NCI-H146 treated with DMSO at 0.1 percent for 48 hours (cell line): Measurements from ENCODE around the gene SCN8A.
"Not testable (repeated sequence)": the region's sequence is repeated elsewhere in the genome, so short reads cannot be mapped to it uniquely, and the experiment has no call there.

ENCODE experiments used
- DNase-seq: peaks from one replicate; lab custom pipeline; 2025; ENCODE audit not compliant: unreplicated experiment; lab: John Stamatoyannopoulos, UW

Gene SCN8A

DNA sequence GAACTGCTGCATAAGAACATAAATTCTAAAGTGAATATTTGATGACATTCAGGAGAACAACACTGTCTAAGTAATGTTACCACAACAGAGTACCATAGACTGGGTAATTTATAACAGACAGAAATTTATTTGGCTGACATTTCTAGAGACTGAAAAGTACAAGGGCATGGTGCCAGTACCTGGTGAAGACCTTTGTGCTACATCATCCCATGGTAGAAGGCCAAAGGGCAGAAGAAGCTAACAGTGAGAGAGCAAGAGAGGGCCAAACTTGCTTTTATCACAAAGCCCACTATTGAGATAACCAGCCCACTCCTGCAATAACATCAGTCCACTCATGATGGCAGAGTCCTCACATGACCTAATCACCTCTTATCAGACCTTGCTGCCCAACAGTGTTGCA lies 168.7 kb downstream of the SCN8A start:
- no peak for DNase-seq

DNA sequence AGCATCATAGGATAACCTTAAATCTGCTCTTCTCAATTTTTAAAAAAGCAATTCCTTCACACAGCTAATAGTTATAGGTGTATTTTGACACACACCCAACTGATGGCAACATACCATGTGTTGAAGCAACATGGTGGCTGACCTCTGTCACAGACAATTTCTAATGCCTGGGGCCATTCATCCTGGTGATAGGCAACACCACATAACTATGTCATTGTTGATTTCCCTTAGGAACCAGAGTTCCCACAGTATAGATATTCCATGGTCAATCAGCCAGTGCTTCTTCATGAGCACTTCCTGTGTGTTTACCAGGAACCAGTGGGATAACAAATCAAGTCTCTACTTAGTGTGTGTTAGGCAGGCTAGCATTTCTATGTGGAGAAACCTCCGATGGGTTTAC lies 169.2 kb downstream of the SCN8A start:
- no peak for DNase-seq

DNA sequence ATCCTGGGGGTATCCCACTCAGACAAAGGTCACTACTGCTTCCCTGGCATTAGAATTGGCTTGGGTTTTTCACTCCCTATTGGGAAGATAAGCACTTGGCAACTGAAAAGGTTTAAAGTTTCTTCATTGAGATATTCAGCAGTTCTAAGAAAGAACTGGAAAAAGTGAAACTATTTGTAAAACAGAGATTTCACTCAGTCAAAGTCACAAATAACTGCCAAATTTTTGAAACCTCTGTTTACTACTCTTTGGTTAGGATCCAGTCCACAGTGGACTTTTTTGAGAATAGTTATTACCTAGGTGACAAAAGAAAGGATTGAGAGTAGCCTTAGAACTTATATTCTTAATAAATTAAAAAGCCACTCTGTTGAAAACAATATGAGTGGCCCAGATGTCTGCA lies 172.7 kb downstream of the SCN8A start:
- DNase-seq = no peak

DNA sequence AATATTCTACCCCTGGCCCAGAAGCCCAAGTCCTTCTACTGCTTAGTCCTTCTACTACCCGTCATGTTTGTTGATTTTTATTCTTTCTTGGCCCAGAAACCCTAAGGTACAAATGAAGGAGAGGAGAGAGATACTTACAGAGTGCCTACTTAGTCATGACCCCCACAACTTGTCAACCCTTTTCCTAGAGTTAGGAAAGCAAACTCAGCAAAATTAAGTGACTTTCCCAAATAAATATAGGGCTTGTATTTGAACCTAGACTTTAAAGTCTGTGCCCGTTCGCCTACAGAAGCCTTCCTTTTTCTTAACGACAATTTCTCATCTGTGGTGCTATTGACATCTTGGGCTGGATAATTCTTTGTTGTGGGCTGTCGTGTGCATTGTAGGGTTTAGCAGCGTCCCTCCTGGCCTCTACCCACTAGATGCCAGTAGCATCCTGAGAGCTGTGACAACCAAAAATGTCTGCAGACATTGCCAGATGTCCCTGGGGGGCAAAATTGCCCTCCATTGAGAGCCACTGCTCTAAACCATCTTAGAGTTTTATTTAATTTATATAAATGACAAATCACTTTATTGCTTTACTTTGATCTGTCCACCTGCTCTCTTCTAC lies 175.1 kb downstream of the SCN8A start:
- DNase-seq = no peak

DNA sequence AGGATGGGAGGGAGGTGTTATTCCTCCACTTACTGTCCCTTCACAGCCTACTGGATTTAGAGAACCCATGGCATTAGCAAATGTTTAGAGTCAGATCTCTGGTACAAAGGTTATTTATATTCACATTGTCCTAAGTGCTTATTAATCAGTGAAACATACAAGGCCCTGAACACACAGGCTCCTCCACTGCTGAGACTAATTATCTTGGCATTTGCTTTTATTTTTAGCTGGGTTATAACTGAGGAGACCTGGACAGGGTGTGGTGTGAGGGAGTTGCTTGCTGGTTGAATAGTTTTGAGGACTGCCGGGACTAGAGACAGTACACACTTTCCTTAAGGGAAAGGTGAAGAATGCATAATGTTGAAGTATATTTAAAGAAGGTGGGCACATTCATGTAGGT lies 180.0 kb downstream of the SCN8A start:
- DNase-seq = no peak

DNA sequence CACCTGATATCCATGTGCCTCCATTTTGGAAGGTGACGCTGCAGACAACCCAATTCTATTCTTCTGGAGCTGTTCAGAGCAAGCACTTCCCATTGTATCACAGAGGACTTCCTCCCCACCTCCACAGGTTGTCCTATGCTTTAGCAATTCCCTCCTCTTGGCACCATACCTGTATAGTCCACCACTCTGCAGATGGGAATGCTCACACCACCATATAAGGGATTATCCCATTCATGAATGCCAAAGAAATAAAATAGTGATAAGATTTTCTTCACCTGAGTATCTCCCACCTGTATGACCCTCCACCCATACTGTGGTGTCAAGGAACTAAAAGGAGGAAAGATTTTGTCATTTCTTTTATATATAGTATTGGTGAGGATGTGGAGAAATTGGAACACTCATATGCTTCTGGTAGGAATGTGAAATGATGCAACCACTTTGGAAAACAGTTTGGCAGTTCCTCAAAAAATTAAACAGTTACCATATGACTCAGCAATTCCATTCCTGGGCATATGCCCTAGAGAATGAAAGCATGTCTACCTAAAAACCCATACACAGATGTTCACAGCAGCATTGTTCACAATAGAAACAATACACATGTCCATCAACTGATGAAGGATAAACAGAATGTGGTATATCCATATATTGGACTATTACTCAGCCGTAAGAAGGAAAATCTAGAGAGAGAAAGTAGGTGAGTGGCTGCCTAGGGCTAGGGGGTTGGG lies 182.3 kb downstream of the SCN8A start:
- DNase-seq = no peak

DNA sequence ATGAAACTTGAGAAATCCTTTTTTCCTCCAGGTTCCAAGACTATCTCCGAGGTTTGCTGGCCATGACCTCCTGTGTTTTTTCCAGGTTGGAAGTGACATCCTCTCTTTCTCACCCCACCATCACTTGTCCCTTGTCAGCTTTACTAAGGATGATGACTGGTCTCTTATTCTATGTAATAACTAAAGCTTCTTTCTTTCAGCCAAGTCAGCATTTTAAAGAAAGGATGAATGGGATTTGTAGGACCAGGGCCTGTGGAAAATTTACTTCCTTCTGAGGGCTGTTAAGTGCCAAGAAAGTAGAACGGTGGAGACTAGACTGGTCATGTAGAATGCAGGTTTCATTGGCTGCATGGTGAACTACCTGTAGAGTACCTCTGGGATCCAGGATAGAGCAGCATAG lies 183.9 kb downstream of the SCN8A start:
- no peak for DNase-seq

DNA sequence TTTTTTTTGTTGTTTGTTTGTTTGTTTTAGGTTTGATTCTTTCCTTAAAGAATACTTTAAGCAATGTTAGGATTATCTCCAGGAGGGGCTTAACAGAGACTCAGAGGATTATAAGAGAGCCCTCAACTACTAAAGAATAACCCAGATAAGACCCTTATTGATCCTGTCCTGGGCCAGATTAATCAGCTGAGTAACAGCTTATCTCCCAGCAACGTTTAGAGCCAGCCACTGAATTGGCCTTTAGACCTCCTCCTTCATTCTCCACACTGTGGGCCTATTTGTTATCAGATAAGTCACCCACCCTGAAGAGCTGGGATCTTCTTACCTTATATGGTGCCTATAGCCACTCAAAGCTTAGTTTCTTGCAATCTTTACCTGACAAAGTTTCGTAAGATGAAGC lies 186.4 kb downstream of the SCN8A start:
- DNase-seq = no peak

DNA sequence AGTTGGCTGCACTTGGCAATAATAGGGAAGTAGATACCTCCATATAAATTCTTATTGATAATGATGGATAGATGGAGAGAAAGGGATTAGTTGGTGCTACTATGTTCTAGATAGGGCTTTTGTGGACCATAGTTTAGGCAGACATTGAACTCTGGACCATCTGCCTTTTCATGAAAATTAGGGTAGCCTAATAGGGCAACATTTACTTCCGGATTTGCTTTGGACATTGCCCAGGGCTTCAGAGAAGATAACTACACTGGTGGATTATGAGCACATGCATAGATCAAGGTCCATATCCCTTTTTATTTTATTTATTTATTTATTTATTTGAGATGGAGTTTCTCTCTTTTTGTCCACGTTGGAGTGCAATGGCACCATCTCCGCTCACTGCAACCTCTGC lies 186.9 kb downstream of the SCN8A start:
- DNase-seq = no peak

DNA sequence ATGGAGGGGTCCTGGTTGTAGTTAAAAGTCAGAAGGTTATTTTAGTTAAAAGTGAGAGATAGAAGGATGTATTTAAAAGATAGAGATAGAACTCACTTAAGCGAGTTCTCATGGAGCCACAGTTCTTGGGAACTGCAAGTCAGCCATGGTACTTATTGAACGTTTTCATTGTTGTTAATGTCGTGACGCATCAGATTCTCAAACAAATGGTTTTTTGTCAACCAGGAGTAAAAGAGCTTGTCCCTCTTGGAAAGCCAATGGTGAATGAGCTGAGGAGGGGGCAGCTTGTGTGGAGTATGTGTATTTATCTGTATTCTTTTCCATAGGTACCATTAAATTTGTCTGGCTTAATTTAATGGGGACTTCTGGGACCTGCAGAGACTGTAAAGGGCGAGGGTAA lies 188.8 kb downstream of the SCN8A start:
- no peak for DNase-seq

DNA sequence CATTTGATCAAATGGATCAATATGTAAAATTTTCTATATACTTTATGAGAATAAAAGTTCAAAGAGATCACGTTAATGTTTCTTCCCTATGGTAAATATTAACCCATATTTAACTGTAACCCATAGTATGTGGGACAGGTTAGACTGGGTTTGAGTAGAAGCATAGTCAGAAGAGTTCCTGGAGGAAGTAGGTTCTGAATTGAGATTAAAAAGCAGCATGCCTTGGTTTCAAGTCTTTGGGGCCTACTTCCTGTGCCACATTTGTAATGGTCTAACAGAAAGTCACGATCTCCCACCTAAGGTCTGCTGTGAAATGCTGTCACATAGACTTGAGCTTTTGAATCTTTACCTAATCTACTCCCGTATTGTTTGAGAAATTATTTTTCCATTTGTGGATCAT lies 193.7 kb downstream of the SCN8A start:
- no peak for DNase-seq

DNA sequence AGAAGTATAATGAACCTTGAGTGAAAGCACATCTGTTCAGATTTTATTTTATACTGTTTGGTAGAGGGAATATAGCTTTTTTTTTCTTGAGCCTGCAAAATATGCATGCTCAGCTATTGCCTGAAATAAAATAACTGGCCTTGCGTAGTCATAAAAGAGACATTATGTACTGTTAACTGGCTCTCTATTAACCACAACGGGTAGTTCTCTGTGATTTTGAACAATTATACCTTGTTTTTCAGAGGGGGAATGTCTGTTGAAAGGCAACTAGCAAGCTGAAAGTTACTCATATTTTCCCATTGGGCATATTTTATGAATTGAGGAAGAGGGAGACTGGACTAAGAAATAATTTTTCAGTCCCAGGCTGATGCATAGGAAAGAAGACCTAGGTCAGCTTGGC lies 194.9 kb downstream of the SCN8A start:
- no peak for DNase-seq

DNA sequence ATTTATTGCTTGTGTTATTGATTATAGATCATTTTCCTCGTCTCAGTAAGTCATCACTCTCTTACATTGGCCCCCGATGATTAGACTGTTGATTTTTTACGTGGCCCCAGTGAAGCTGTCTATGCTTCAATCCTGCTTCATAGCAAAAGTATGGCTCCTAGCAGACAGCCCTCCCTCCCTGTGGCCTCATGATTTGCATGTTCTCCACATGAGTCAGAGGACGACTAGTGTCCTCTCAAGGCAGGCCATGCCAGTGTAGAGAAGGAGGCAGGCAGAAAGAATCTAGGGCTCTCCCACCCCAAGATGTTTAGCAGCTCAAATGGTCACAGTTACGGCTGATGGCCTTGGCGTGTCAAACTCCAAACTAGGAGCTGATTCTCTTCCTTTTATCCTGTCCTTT lies 197.8 kb downstream of the SCN8A start:
- no peak for DNase-seq

DNA sequence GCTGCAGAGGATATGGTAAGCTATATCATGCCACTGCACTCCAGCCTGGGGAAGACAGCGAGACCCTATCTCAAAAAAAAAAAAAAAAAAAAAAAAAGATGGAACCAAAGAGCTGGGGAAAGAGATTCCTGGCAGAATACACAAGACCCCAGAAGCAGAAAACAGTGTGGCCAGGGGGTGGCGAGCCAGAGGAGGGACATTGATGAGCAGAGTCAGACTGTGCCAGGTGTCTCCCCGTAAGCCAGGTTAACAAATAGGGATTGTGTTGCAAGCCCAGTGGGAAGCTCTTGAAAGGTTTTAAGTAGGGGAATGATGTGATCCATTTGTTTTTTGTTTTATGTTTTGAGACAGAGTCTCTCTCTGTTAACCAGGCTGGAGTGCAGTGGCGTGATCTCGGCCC lies 201.4 kb downstream of the SCN8A start:
- DNase-seq = no peak

DNA sequence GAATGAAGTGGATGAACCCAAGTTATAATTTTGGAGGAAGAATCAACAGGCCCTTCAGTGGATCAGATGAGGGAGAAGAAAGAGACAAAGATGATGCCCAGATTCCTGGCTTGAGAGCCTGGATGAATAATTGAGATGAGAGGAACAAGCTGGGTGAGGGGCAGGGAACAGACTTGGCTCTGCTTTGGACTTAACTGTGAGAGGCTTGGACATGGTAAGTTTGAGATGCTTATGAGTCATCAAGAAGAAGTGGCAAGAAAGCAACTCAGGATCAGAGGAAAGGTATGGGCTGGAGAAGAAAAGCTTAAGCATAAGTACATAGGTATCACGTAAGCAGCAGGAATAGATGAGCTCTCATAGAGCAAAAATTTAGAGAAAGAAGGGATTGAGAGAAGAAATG lies 202.2 kb downstream of the SCN8A start:
- no peak for DNase-seq

DNA sequence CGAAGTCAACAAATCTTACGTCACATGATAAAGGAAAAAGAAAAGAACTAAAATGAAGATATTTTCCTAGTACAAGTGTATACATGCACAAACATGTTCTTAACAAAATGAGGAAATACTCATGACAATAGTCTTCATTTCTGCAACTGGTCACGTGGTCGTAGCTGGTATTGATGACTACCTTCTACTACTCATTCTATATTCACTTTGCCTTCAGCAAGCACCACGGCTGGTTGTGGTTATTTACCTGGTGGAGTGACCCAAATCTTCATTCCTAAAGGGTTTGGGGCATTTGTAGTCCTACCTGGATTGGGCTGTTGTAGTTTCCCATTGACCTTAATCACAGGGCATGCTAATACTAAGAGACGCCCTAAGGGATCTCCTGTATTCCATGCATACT lies 206.3 kb downstream of the SCN8A start:
- no peak for DNase-seq

DNA sequence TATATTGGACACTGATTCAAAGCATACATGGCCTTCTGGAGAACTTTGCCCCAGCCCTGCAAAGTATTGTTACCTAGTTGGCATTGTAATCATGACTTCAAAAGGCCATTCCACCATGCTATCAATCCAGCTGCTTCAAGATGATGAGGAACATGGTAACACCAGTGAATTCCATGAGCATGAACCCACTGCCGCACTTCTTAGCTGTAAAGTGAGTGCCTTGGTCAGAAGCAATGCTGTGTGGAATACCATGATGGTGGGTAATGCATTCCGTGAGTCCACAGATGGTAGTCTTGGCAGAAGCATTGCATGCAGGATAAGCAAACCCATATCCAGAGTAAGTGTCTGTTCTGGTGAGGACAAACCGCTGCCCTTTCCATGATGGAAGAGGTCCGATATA lies 207.0 kb downstream of the SCN8A start:
- not testable (repeated sequence) for DNase-seq

DNA sequence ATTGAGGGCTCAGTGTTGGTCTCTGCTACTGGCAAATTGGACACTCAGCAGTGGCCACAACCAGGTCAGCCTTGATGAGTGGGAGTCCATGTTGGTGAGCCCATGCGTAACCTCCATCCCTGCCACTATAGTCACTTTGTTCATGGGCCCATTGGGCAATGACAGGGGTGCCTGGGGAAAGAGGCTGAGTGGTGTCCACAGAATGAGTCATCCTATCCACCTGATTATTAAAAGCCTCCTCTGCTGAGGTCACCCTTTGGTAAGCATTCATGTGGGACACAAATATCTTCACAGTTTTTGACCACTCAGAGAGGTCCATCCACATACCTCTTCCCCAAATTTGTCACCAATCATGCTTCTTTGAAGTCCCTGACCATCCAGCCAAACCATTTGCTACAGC lies 207.5 kb downstream of the SCN8A start:
- DNase-seq = no peak

DNA sequence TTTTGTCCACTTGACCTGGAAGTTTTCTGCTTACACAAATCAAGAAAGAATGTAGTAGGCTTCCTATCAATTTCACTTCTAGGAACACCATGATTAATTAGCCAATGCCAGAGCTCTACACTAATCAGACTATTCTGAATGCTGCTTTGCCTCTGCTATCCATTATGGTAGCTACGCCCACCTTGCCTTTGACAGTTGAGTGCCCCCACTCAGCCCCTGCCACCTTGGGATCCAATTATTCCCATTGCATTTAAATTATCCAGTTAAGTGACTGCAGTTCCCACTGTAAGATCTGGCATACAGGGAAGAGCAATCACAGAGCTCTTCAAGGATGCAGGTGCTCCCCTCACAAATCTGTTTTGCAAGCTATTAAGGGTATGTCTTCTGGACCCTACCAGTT lies 210.0 kb downstream of the SCN8A start:
- DNase-seq = no peak

DNA sequence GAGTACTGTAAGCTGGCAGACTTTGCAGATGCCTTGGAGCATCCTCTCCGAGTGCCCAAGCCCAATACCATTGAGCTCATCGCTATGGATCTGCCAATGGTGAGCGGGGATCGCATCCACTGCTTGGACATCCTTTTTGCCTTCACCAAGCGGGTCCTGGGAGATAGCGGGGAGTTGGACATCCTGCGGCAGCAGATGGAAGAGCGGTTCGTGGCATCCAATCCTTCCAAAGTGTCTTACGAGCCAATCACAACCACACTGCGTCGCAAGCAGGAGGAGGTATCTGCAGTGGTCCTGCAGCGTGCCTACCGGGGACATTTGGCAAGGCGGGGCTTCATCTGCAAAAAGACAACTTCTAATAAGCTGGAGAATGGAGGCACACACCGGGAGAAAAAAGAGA lies 215.9 kb downstream of the SCN8A start:
- DNase-seq = no peak

DNA sequence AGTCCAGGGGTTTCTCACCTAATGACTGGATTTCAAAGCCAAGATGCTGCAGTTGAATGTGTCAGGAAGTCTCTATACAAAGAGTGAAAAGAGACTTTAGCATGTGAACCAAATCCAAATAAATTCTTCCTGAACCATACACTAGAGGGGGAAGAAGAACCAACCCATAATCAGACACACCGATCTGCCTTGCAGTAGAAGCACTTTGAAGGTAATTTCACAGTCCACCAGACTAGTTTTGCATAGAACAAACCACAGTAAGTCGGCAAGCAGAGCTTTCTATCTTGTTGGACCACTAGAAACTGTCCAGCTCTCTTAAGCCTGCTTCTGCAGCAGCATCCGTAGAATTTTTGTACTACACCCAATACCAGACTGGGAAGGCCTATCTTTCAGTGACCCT lies 218.2 kb downstream of the SCN8A start:
- DNase-seq = no peak

DNA sequence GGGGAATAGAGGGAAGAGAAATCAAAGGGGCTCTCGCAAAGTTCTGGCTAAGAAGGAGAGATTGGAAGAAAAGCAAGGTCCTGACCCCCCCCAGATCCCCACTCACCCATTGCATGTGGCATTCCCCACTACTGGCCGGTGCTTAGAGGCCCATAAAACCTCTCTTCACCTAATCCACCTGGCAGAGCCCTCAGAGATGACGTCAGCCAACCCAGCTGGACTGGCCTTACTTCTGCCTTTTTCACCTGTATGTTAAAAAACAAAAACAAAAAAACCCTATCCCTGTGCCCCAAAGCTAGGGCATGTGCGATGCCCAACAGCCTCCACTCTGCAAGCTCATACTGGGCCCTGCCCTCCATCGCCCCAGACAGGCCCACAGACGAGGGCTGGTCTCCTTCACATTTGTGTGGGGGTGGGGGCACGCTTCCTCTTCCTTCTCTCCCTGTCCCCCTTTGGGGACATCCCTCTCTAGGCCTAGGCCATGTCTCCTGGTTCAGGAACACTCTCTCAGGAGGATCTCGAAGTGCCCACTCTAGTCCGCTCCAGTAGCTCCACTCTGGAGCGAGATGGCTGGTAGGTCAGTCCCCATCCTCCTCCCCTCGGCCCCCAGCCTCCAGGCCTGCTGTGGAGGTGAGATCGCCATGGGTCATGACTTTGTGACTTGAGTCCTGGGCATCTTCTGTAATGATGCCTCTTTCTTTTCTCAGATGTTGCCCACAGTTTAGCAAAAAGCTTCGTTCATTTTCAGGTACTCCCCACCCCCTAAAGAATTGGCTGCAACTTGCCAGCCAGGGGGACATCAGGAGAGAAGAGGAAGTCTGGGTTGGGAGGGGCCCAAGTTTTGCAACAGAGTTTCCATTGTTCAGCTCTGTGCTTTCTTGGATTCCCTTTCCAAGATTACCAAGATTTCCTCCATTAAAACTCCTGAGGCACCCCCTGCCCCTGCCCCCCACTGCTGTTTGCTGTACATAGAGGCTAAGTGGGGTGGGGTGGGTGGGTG lies 220.5 kb downstream of the SCN8A start:
- DNase-seq = no peak
